Smooth muscle cell (in vitro differentiated cells): ENCODE measurements around the gene KCNK7. TPM values are rescaled to one million over a fixed set of nuclear protein-coding genes. Genes with fewer than 3 reads are reported as not detected.

Experiments used
- DNase-seq: peaks from one replicate; lab custom pipeline; 2025; ENCODE audit not compliant: unreplicated experiment; lab: John Stamatoyannopoulos, UW
- H2AFZ ChIP-seq: fragments of 200-600 bp; sonication (generic); 2 replicates; pipeline ENCODE4 v1.6.0; 2016; ENCODE audit warnings: antibody characterized with exemption, low read depth, mild to moderate bottlenecking
- H3F3A ChIP-seq: fragments of 200-600 bp; sonication (generic); 2 replicates; pipeline ENCODE4 v1.6.0; 2017; ENCODE audit warnings: antibody characterized with exemption, low read depth
- H3K27ac ChIP-seq: fragments of 200-600 bp; sonication (generic); 2 replicates; pipeline ENCODE4 v1.5.1; 2016; ENCODE audit warnings: low read depth, mild to moderate bottlenecking
- H3K27me3 ChIP-seq: fragments of 200-600 bp; sonication (generic); 2 replicates; pipeline ENCODE4 v1.6.1; 2016; ENCODE audit warnings: low read depth, mild to moderate bottlenecking
- H3K36me3 ChIP-seq: fragments of 200-600 bp; sonication (generic); 2 replicates; pipeline ENCODE4 v1.5.1; 2016; ENCODE audit warnings: low read depth
- H3K4me1 ChIP-seq: fragments of 200-600 bp; sonication (generic); 2 replicates; pipeline ENCODE4 v1.5.1; 2016; ENCODE audit warnings: low read depth
- H3K4me2 ChIP-seq: fragments of 200-600 bp; sonication (generic); 2 replicates; pipeline ENCODE4 v1.6.0; 2016; ENCODE audit warnings: mild to moderate bottlenecking
- H3K4me3 ChIP-seq: fragments of 200-600 bp; sonication (generic); 2 replicates; pipeline ENCODE4 v1.5.1; 2016; ENCODE audit warnings: mild to moderate bottlenecking
- H3K79me2 ChIP-seq: fragments of 200-600 bp; sonication (generic); 2 replicates; pipeline ENCODE4 v1.6.0; 2016; ENCODE audit warnings: low read depth, mild to moderate bottlenecking
- H3K9ac ChIP-seq: fragments of 200-600 bp; sonication (generic); 2 replicates; pipeline ENCODE4 v1.6.0; 2016; ENCODE audit warnings: low read depth
- H3K9me3 ChIP-seq: fragments of 200-600 bp; sonication (generic); replicated peaks from 2 replicates; pipeline ENCODE4 v1.5.1; 2016; ENCODE audit warnings: low read depth
- H4K20me1 ChIP-seq: fragments of 200-600 bp; sonication (generic); 2 replicates; pipeline ENCODE4 v1.6.0; 2016; ENCODE audit warnings: low read depth
- CTCF ChIP-seq: fragments of 200-600 bp; sonication (generic); IDR thresholded peaks from 2 replicates; pipeline ENCODE4 v1.5.1; 2017; ENCODE audit warnings: borderline replicate concordance, mild to moderate bottlenecking, antibody characterized with exemption; ENCODE audit not compliant: insufficient read depth, poor library complexity, severe bottlenecking
- WGBS: methylation state at CpG from one replicate; pipeline ENCODE4 v1.1.7; 2016; ENCODE audit warnings: low lambda C conversion rate; 5-methylcytosine and 5-hydroxymethylcytosine counted together
- polyA plus RNA-seq: library from polyadenylated mRNA; unstranded; fragments of >200 nt; fragmentation: Nextera tagmentation; extraction: Ambion mirVana; gene quantifications from 2 replicates; pipeline ENCODE4 v1.2.1, GENCODE V29; 2016
- total RNA-seq: library from RNA; depleted of rRNA; stranded (reverse); fragments of >200 nt; gene quantifications from 2 replicates; pipeline ENCODE4 v1.2.3, GENCODE V29; 2014

The KCNK7 gene
- total and polyA plus RNA-seq, 2 experiments from 2014 or later: not detected

GRCh38 chr11:65548395-65548794, 47.2 kb downstream of the KCNK7 start:
- H3K4me3 ChIP-seq: no peak overlapping the region
- H3K4me2 ChIP-seq: no peak overlapping the region
- no peaks in the 10 kb centered on the region for H4K20me1 ChIP-seq
- no peaks in the 10 kb centered on the region for H3F3A ChIP-seq
- no peaks in the 10 kb centered on the region for H3K9me3 ChIP-seq
- H3K79me2 ChIP-seq: no peaks in the 10 kb centered on the region
- no peaks in the 10 kb centered on the region for H3K27me3 ChIP-seq
- H3K27ac ChIP-seq: no peak overlapping the region
- no peaks in the 10 kb centered on the region for H3K36me3 ChIP-seq
- 89% methylated on average over 3 of the region's 3 CpGs for whole genome bisulfite sequencing
- TF ChIP-seq CTCF: no peak
- no peak for DNase-seq
- H3K4me1 ChIP-seq: no peaks in the 10 kb centered on the region
- H2AFZ ChIP-seq: no peak overlapping the region
- no peak overlapping the region for H3K9ac ChIP-seq

GRCh38 chr11:65547446-65548125, 48.0 kb downstream of the KCNK7 start:
- H3K27me3 ChIP-seq: no peaks in the 10 kb centered on the region
- no peaks in the 10 kb centered on the region for H4K20me1 ChIP-seq
- no peak overlapping the region for H2AFZ ChIP-seq
- H3K36me3 ChIP-seq: no peaks in the 10 kb centered on the region
- no peak overlapping the region for H3K9ac ChIP-seq
- no peak overlapping the region for H3K27ac ChIP-seq
- H3K9me3 ChIP-seq: no peaks in the 10 kb centered on the region
- no peaks in the 10 kb centered on the region for H3K79me2 ChIP-seq
- TF ChIP-seq CTCF: no peak
- no peaks in the 10 kb centered on the region for H3K4me1 ChIP-seq
- H3K4me3 ChIP-seq: no peak overlapping the region
- no peaks in the 10 kb centered on the region for H3F3A ChIP-seq
- DNase-seq: no peak
- WGBS: 58% methylated on average over 42 of the region's 52 CpGs
- H3K4me2 ChIP-seq: no peak overlapping the region

GRCh38 chr11:65546217-65546958, 49.2 kb downstream of the KCNK7 start:
- no peaks in the 10 kb centered on the region for H3K4me1 ChIP-seq
- DNase-seq: no peak
- no peak overlapping the region for H3K27ac ChIP-seq
- WGBS: 22% methylated on average over 52 of the region's 64 CpGs
- H2AFZ ChIP-seq: no peak overlapping the region
- no peak for TF ChIP-seq CTCF
- H4K20me1 ChIP-seq: no peaks in the 10 kb centered on the region
- H3K9ac ChIP-seq: no peak overlapping the region
- H3K27me3 ChIP-seq: no peaks in the 10 kb centered on the region
- H3K79me2 ChIP-seq: no peaks in the 10 kb centered on the region
- H3K36me3 ChIP-seq: no peaks in the 10 kb centered on the region
- H3K4me3 ChIP-seq: peak overlapping the region; percentile 34
- peaks cover 5% of the 10 kb centered on the region for H3F3A ChIP-seq
- H3K9me3 ChIP-seq: no peaks in the 10 kb centered on the region
- peak overlapping the region; percentile 61 for H3K4me2 ChIP-seq
